ENCODE measurements around the gene MFSD6L. TPM values are rescaled to one million over a fixed set of nuclear protein-coding genes. Genes with fewer than 3 reads are reported as not detected.

The MFSD6L gene
- total RNA-seq, 4 donors from 2014 or later = 2.4 to 18.6 (median 11.8) TPM

- Histone ChIP-seq H3K36me3 (no peaks in the 10 kb centered on the region), H3K4me3 (replicated peaks in 1 of 3) (no peak overlapping the region), H3K27ac (no peak overlapping the region), H3K27me3 (no peaks in the 10 kb centered on the region), H3K9me3 (no peaks in the 10 kb centered on the region), H3K4me1 (no peaks in the 10 kb centered on the region)
- TF ChIP-seq POLR2A (IDR thresholded peaks at IDR 0.05) = no peak
- TF ChIP-seq, protein P1, sequence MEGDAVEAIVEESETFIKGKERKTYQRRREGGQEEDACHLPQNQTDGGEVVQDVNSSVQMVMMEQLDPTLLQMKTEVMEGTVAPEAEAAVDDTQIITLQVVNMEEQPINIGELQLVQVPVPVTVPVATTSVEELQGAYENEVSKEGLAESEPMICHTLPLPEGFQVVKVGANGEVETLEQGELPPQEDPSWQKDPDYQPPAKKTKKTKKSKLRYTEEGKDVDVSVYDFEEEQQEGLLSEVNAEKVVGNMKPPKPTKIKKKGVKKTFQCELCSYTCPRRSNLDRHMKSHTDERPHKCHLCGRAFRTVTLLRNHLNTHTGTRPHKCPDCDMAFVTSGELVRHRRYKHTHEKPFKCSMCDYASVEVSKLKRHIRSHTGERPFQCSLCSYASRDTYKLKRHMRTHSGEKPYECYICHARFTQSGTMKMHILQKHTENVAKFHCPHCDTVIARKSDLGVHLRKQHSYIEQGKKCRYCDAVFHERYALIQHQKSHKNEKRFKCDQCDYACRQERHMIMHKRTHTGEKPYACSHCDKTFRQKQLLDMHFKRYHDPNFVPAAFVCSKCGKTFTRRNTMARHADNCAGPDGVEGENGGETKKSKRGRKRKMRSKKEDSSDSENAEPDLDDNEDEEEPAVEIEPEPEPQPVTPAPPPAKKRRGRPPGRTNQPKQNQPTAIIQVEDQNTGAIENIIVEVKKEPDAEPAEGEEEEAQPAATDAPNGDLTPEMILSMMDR (IDR thresholded peaks at IDR 0.05) = no peak
- intact Hi-C loops (cut with DNase I) = no loop called here
- no peak for DNase-seq
- WGBS, 2 donors = 87 to 93% methylated on average over 8 of the region's 8 CpGs
Observed at GRCh38 chr17:8762012-8762411, 37.2 kb downstream of the MFSD6L start.

DNA sequence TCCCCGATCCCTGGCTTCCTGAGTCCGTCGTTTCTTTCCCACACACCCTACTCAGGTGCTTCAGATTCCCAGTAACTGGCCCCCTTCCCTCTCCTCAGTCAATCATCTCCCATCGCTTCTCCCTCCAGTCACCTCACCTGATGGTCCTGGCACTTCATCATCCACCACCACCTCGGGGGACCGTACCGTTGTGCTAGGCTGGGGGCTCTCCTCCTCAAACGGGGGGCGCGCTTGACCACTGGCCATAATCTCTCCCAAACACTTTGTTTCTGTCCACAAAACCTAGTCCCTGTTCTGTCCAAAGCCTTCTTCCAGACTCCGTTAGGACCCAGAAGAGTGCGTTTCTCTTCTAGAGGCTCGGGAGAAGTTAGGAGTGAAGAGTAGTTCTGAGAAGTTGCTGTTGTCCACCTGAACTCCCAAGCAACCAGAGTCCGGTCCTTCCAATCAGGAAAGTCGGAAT is 41.0 kb downstream of the MFSD6L start, which contains the start of gene SPDYE4:
Gene SPDYE4, minus strand, starts transcription at position 410 of the 460 bp plus-strand sequence. Its CDS starts 164 bp downstream, at position 246.
- no peak within 1 kb of the TSS for H3K4me3 ChIP-seq (replicated peaks in 1 of 3)
- intact Hi-C loops (cut with DNase I) = no loop called here
- H3K36me3 ChIP-seq = no peaks in the 10 kb centered on the region
- 93 to 96% methylated on average over 15 of the region's 15 CpGs for WGBS, 2 donors
- H3K9me3 ChIP-seq = no peaks in the 10 kb centered on the region
- no peak for DNase-seq
- H3K27ac ChIP-seq = no peak within 1 kb of the TSS
- H3K4me1 ChIP-seq = no peaks in the 10 kb centered on the region
- no peak for TF ChIP-seq POLR2A (IDR thresholded peaks at IDR 0.05)
- TF ChIP-seq, protein P1 (IDR thresholded peaks at IDR 0.05) = no peak
- H3K27me3 ChIP-seq = no peaks in the 10 kb centered on the region

GRCh38 chr17:8757189-8757588 is 42.0 kb downstream of the MFSD6L start:
- TF ChIP-seq, protein P1 (IDR thresholded peaks at IDR 0.05) = no peak
- no peak for TF ChIP-seq POLR2A (IDR thresholded peaks at IDR 0.05)
- no peak overlapping the region for H3K4me3 ChIP-seq (replicated peaks in 1 of 3)
- H3K27ac ChIP-seq = no peak overlapping the region
- DNase-seq = no peak
- intact Hi-C loops (cut with DNase I) = no loop called here
- H3K4me1 ChIP-seq = no peaks in the 10 kb centered on the region
- H3K27me3 ChIP-seq = no peaks in the 10 kb centered on the region
- H3K9me3 ChIP-seq = no peaks in the 10 kb centered on the region
- no peaks in the 10 kb centered on the region for H3K36me3 ChIP-seq
- 87% methylated on average over 13 of the region's 13 CpGs for WGBS, 2 donors

GRCh38 chr17:8755590-8756255 is 43.4 kb downstream of the MFSD6L start:
- intact Hi-C loops (cut with DNase I) = no loop called here
- H3K27ac ChIP-seq = no peak overlapping the region
- H3K36me3 ChIP-seq = no peaks in the 10 kb centered on the region
- no peak for TF ChIP-seq POLR2A (IDR thresholded peaks at IDR 0.05)
- TF ChIP-seq, protein P1 (IDR thresholded peaks at IDR 0.05) = no peak
- no peaks in the 10 kb centered on the region for H3K27me3 ChIP-seq
- H3K9me3 ChIP-seq = no peaks in the 10 kb centered on the region
- H3K4me3 ChIP-seq (replicated peaks in 1 of 3) = no peak overlapping the region
- DNase-seq = no peak
- WGBS, 2 donors = 93 to 97% methylated on average over 12 of the region's 12 CpGs
- H3K4me1 ChIP-seq = no peaks in the 10 kb centered on the region

- Histone ChIP-seq H3K9me3 (no peaks in the 10 kb centered on the region), H3K27ac (no peak overlapping the region), H3K4me3 (replicated peaks in 1 of 3) (no peak overlapping the region), H3K27me3 (no peaks in the 10 kb centered on the region), H3K36me3 (no peaks in the 10 kb centered on the region), H3K4me1 (no peaks in the 10 kb centered on the region)
- intact Hi-C loops (cut with DNase I) = loop anchor here (5.0 kb wide), 1 partner anchor 137 kb away; no protein-coding TSS in a partner anchor
- DNase-seq = no peak
- WGBS, 2 donors = 82% methylated on average over 8 of the region's 8 CpGs
- TF ChIP-seq, protein P1 (IDR thresholded peaks at IDR 0.05) = no peak
- TF ChIP-seq POLR2A (IDR thresholded peaks at IDR 0.05) = no peak
Observed at GRCh38 chr17:8754890-8755289, 44.3 kb downstream of the MFSD6L start.
